Keratinocyte (primary cell): ENCODE data around the gene C11orf52.

ENCODE experiments used
- CTCF ChIP-seq, 3 experiments: IDR thresholded peaks in 1 of 3; conservative IDR thresholded peaks in 1 of 3; optimal IDR thresholded peaks in 1 of 3; 2 replicates in 2 of 3; 3 replicates in 1 of 3; pipeline versions ENCODE3 to v1.5.1; 2011; ENCODE audit warnings: low read length in 3 of 3, mild to moderate bottlenecking in 3 of 3, moderate library complexity in 2 of 3, control low read depth in 1 of 3, inconsistent platforms in 1 of 3; ENCODE audit not compliant: insufficient read depth in 2 of 3; ENCODE audit errors: extremely low read depth in 1 of 3
- EZH2 ChIP-seq: IDR thresholded peaks from one replicate; pipeline ENCODE4 v1.6.1; 2012; ENCODE audit warnings: inconsistent platforms, mild to moderate bottlenecking, low read length, moderate library complexity

GRCh38 chr11:111974446-111974845 is 55.7 kb downstream of the C11orf52 start:
- TF ChIP-seq CTCF (optimal IDR thresholded peaks at IDR 0.05 in 1 of 3, IDR thresholded peaks at IDR 0.05 in 1 of 3, conservative IDR thresholded peaks at IDR 0.05 in 1 of 3; ENCODE audit: extremely low read depth in 1 of 3, insufficient read depth in 2 of 3, low read length in 3 of 3) (no peak), EZH2 (no peak)
